Transverse colon (tissue), 4 donors: ENCODE data around the gene SUCO. TPM values are rescaled to one million over a fixed set of nuclear protein-coding genes. Genes with fewer than 3 reads are reported as not detected.

Source experiments
- DNase-seq: peaks from one replicate; pipeline ENCODE4 v3.0.0-alpha.2; 2019
- H3K27ac ChIP-seq, 4 donors: fragments of 200-600 bp; sonication (generic); 2 replicates each; pipeline ENCODE4 v1.5.1; 2016 to 2018; ENCODE audit warnings: inconsistent platforms in 4 of 4
- H3K27me3 ChIP-seq: fragments of 200-600 bp; sonication (generic); 2 replicates; pipeline ENCODE4 v1.5.1; 2017; ENCODE audit warnings: inconsistent platforms
- H3K36me3 ChIP-seq, 4 donors: fragments of 200-600 bp; sonication (generic); 2 replicates each; pipeline ENCODE4 v1.5.1; 2017 to 2019; ENCODE audit warnings: inconsistent platforms in 4 of 4
- H3K4me1 ChIP-seq, 4 donors: fragments of 200-600 bp; sonication (generic); 2 replicates each; pipeline ENCODE4 v1.5.1; 2017 to 2020; ENCODE audit warnings: inconsistent platforms in 4 of 4
- H3K4me3 ChIP-seq, 4 donors: fragments of 200-600 bp; sonication (generic); 1 replicate in 1 of 4; 2 replicates in 3 of 4; pipeline versions ENCODE4 v1.5.1 to v1.6.1; 2017 to 2019; ENCODE audit warnings: inconsistent platforms in 4 of 4
- H3K9me3 ChIP-seq, 2 donors: fragments of 200-600 bp; sonication (generic); 2 replicates each; pipeline ENCODE4 v1.5.1; 2017 to 2019; ENCODE audit warnings: inconsistent platforms in 2 of 2
- EP300 ChIP-seq: sonication (generic); formaldehyde crosslinking; IDR thresholded peaks from one replicate; pipeline ENCODE4 v1.6.1; 2017; ENCODE audit warnings: antibody characterized with exemption, low read depth
- POLR2A ChIP-seq: fragments of 450-650 bp; IDR thresholded peaks from one replicate; pipeline ENCODE4 v1.6.1; 2016; ENCODE audit warnings: antibody characterized with exemption, mild to moderate bottlenecking, moderate library complexity
- POLR2AphosphoS5 ChIP-seq, 3 donors: sonication (generic); formaldehyde crosslinking; IDR thresholded peaks; one replicate each; pipeline ENCODE4 v1.6.1; 2016; ENCODE audit warnings: antibody characterized with exemption in 3 of 3
- WGBS, 2 donors: methylation state at CpG; one replicate each; pipeline ENCODE4 v1.1.5; 2018; ENCODE audit warnings: low coverage in 1 of 2; 5-methylcytosine and 5-hydroxymethylcytosine counted together
- in situ Hi-C, 4 donors: fragments of 200-750 bp; cut with MboI; loops; one replicate each; pipeline versions ENCODE4 v1.15.0 to v1.15.1; 2017; ENCODE audit warnings: low sequenced_read_pairs in 3 of 4, low pct_ligation_motif_present in 1 of 4, low pct_unique_long_range_greater_than_20kb in 1 of 4
- intact Hi-C: fragments of 100-400 bp; cut with DNase I; formaldehyde crosslinking; loops from one replicate; pipeline ENCODE4 v1.15.1; 2023; ENCODE audit warnings: low total_unique reads
- total RNA-seq, 4 donors: library from RNA; depleted of rRNA; stranded (reverse); fragments of >200 nt; gene quantifications; one replicate each; pipeline ENCODE4 v1.1.0, GENCODE V29; 2016
- TF ChIP-seq, protein P1 (sequence below), 5 experiments: fragments of 200-600 bp in 3 of 5; fragments of 450-650 bp in 2 of 5; sonication (generic) in 3 of 5; IDR thresholded peaks; 1 replicate in 2 of 5; 2 replicates in 3 of 5; pipeline ENCODE4 v1.5.1; 2016 to 2017; ENCODE audit warnings: antibody characterized with exemption in 5 of 5, inconsistent platforms in 3 of 5, mild to moderate bottlenecking in 2 of 5, moderate library complexity in 1 of 5

Gene SUCO
- total RNA-seq, 4 donors from 2014 or later, result 10.1 to 48.4 (median 21.6) TPM

DNA sequence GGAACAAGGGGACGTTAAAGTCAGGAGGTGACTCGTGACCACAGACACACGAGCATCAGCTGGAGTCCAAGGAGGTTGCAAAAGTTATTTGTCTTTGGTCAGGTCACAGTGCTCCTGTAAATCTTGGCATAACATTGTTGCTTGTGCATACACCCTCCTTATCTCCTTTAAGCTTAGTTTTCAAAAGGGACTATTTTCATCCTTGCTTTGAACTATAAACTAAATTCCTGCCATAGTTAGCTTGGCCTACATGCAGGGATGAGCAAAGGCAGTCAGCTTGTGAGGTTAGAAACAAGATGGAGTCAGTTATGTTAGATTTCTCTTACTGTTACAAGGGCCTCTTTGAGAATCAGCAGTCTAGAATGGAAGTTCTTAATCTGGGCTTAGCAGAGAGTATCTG lies 97.9 kb downstream of the SUCO start:
- Histone ChIP-seq H3K4me3 (no peak overlapping the region), H3K9me3 (no peaks in the 10 kb centered on the region), H3K27me3 (no peaks in the 10 kb centered on the region), H3K27ac (no peak overlapping the region), H3K4me1 (no peaks in the 10 kb centered on the region), H3K36me3 (no peaks in the 10 kb centered on the region)
- in situ Hi-C loops, result no loop called here
- intact Hi-C loops, result no loop called here
- WGBS, 2 donors, result 54 to 75% methylated on average over 2 to 3 of the region's 3 CpGs
- TF ChIP-seq, protein P1, sequence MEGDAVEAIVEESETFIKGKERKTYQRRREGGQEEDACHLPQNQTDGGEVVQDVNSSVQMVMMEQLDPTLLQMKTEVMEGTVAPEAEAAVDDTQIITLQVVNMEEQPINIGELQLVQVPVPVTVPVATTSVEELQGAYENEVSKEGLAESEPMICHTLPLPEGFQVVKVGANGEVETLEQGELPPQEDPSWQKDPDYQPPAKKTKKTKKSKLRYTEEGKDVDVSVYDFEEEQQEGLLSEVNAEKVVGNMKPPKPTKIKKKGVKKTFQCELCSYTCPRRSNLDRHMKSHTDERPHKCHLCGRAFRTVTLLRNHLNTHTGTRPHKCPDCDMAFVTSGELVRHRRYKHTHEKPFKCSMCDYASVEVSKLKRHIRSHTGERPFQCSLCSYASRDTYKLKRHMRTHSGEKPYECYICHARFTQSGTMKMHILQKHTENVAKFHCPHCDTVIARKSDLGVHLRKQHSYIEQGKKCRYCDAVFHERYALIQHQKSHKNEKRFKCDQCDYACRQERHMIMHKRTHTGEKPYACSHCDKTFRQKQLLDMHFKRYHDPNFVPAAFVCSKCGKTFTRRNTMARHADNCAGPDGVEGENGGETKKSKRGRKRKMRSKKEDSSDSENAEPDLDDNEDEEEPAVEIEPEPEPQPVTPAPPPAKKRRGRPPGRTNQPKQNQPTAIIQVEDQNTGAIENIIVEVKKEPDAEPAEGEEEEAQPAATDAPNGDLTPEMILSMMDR (IDR thresholded peaks at IDR 0.05), result no peak
- TF ChIP-seq EP300 (no peak), POLR2AphosphoS5 (IDR thresholded peaks at IDR 0.05) (no peak), POLR2A (no peak)
- no peak for DNase-seq

- H3K9me3 ChIP-seq, result no peaks in the 10 kb centered on the region
- no peak overlapping the region for H3K27ac ChIP-seq
- H3K4me1 ChIP-seq, result no peaks in the 10 kb centered on the region
- no peak for DNase-seq
- TF ChIP-seq, protein P1 (IDR thresholded peaks at IDR 0.05), result no peak
- TF ChIP-seq POLR2A (no peak), EP300 (no peak), POLR2AphosphoS5 (IDR thresholded peaks at IDR 0.05) (no peak)
- no peak overlapping the region for H3K4me3 ChIP-seq
- no peaks in the 10 kb centered on the region for H3K27me3 ChIP-seq
- 90% methylated on average over 2 of the region's 2 CpGs; no CpG with 5 or more reads in 1 of the 2 donors for WGBS, 2 donors
- intact Hi-C loops (no loop called here), in situ Hi-C loops (no loop called here)
- H3K36me3 ChIP-seq, result no peaks in the 10 kb centered on the region
Measured at GRCh38 chr1:172637522-172637921, 104.6 kb downstream of the SUCO start.

GRCh38 chr1:172638249-172638648 lies 105.3 kb downstream of the SUCO start:
- H3K4me3 ChIP-seq, result no peak overlapping the region
- no peaks in the 10 kb centered on the region for H3K9me3 ChIP-seq
- H3K27ac ChIP-seq, result no peak overlapping the region
- no peaks in the 10 kb centered on the region for H3K36me3 ChIP-seq
- H3K4me1 ChIP-seq, result no peaks in the 10 kb centered on the region
- intact Hi-C loops (no loop called here), in situ Hi-C loops (no loop called here)
- WGBS, 2 donors, result 76 to 80% methylated on average over 2 of the region's 2 CpGs
- no peak for DNase-seq
- no peaks in the 10 kb centered on the region for H3K27me3 ChIP-seq
- TF ChIP-seq EP300 (no peak), POLR2A (no peak), POLR2AphosphoS5 (IDR thresholded peaks at IDR 0.05) (no peak)
- TF ChIP-seq, protein P1 (IDR thresholded peaks at IDR 0.05), result no peak

DNA sequence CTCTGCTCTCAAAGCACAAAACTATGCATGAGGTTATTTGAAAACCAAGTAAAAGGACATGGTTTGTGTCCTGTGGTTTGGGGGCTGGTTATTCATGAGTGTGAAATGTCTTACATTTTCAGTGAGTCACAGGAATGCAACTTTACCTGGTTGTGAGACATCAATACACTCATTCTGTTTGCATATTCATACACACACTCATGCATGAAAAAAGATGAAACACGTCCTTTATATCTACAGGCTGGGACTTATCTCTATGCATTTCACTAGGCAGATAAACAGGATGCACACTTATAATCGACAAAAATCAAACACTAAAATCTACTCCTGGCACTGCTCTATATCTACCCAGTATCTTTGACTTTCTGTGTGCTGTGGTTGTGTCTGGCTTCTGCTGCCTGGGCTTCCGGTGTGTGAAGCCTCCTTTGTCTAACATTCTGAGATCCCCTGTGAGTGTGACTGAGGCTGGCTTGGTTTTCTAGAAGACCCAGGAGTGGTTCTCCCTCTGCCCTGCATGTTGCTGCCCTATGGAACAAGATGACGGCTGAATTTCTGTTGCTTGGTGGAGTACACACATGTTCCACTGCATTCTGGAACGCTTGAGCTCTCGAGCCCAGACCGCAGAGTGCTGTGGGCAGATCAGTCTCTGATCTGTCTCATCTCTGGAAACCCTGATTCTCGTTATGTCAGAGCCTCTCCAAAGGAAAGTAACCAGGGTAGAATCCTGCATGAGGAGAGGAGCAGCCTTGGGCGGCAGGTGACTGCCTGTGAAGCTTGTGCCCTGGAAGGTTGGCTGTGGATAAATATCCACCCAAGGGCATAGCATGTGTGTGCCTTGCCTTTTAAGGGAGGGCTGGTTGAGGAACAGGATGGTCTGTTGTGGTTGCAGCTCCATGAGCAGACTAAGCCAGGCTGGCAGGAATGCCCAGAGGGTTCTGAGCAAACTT lies 106.2 kb downstream of the SUCO start:
- no peak overlapping the region for H3K4me3 ChIP-seq
- TF ChIP-seq POLR2AphosphoS5 (IDR thresholded peaks at IDR 0.05), result no peak
- TF ChIP-seq, protein P1 (IDR thresholded peaks at IDR 0.05), result no peak
- no peak for TF ChIP-seq EP300
- no peak for TF ChIP-seq POLR2A
- intact Hi-C loops (no loop called here), in situ Hi-C loops (no loop called here)
- H3K4me1 ChIP-seq, result no peaks in the 10 kb centered on the region
- H3K36me3 ChIP-seq, result no peaks in the 10 kb centered on the region
- H3K9me3 ChIP-seq, result no peaks in the 10 kb centered on the region
- DNase-seq, result no peak
- 40 to 63% methylated on average over 1 to 9 of the region's 9 CpGs for WGBS, 2 donors
- H3K27ac ChIP-seq, result peak overlapping the region in 1 of 4 donors; percentile 16
- no peaks in the 10 kb centered on the region for H3K27me3 ChIP-seq
